ENCODE measurements around the gene ERCC8.

Gene ERCC8

GRCh38 chr5:60829490-60830266 lies 115.2 kb downstream of the ERCC8 start:
- no peak overlapping the region for H3K4me3 ChIP-seq (replicated peaks in 1 of 2; ENCODE audit: low read depth in 2 of 2, low read length in 2 of 2)
- TF ChIP-seq CTCF (IDR thresholded peaks at IDR 0.05; ENCODE audit: low read depth, low read length) = no peak
- no peak for DNase-seq (ENCODE audit: low read depth in 2 of 2)

DNA sequence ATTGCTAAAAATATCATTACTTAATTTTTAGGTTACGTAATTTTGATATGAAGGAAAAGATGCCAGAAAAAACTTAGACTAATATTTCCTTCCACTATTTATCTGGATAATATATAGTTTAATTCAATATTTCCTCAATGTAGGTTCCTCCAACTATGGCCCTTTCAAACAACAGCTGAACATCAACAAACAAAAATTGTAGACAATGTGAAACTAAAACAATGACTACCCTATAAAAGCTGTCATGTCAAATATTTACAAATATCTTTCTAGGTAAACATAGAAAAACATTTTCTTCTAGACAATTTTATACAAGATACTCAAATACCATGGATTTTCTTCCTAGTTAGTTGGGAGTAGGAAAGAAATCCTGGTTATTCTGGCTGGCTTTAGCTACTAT lies 117.7 kb downstream of the ERCC8 start:
- TF ChIP-seq CTCF (IDR thresholded peaks at IDR 0.05; ENCODE audit: low read depth, low read length) = no peak
- no peak overlapping the region for H3K4me3 ChIP-seq (replicated peaks in 1 of 2; ENCODE audit: low read depth in 2 of 2, low read length in 2 of 2)
- no peak for DNase-seq (ENCODE audit: low read depth in 2 of 2)

DNA sequence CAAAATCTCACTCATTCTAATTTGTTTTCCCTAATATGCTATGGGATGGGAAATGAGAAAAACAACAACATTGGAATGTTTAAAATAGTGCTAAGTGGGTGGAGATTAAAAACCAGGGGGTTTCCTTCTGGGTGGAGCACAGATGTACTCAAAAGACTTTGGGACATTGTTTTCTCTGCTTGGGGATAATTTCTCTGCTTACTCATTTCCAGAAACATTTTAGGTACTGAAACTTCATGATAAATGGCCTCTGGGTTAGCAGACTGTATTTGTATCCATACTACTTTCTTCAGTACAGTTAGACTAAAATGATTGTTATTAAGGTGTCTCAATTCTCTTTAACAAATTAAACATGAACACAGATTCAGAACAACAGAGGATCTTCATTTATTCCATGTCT lies 118.2 kb downstream of the ERCC8 start:
- no peak for DNase-seq (ENCODE audit: low read depth in 2 of 2)
- no peak overlapping the region for H3K4me3 ChIP-seq (replicated peaks in 1 of 2; ENCODE audit: low read depth in 2 of 2, low read length in 2 of 2)
- no peak for TF ChIP-seq CTCF (IDR thresholded peaks at IDR 0.05; ENCODE audit: low read depth, low read length)

Measured in cardiac fibroblast (primary cell).